CD4-positive, alpha-beta T cell treated with Interleukin-10 for 1 hour (primary cell): ENCODE measurements around the gene FAM200B.
A peak's percentile ranks its signal among the peaks of the same experiment; 100 is the strongest.
"Not testable (repeated sequence)": the region's sequence is repeated elsewhere in the genome, so short reads cannot be mapped to it uniquely, and the experiment has no call there.

Experiments used
- DNase-seq: peaks from one replicate; pipeline ENCODE4 v3.0.0-alpha.2; 2020

The FAM200B gene

GRCh38 chr4:15696866-15697265 is 15.2 kb downstream of the FAM200B start:
- DNase-seq, result no peak

- DNase-seq, result peak; percentile 47
Measured at GRCh38 chr4:15702941-15703403, 21.3 kb downstream of the FAM200B start, which contains the start of gene BST1. BST1 (plus strand) TSS chr4:15703065; CDS start chr4:15703145, 80 bp downstream.

GRCh38 chr4:15703439-15703838 is 21.8 kb downstream of the FAM200B start:
- DNase-seq, result no peak

GRCh38 chr4:15704129-15704528 is 22.5 kb downstream of the FAM200B start:
- no peak for DNase-seq

- no peak for DNase-seq
Measured at GRCh38 chr4:15706646-15707362, 25.2 kb downstream of the FAM200B start.

- no peak for DNase-seq
Measured at GRCh38 chr4:15707363-15707715, 25.7 kb downstream of the FAM200B start.

- no peak for DNase-seq
Measured at GRCh38 chr4:15711762-15712161, 30.1 kb downstream of the FAM200B start.

GRCh38 chr4:15712214-15712613 is 30.6 kb downstream of the FAM200B start:
- no peak for DNase-seq

- no peak for DNase-seq
Measured at GRCh38 chr4:15714141-15714540, 32.5 kb downstream of the FAM200B start.

- DNase-seq, result no peak
Measured at GRCh38 chr4:15714646-15715435, 33.2 kb downstream of the FAM200B start.

GRCh38 chr4:15716115-15716514 is 34.5 kb downstream of the FAM200B start:
- no peak for DNase-seq

GRCh38 chr4:15717086-15717485 is 35.5 kb downstream of the FAM200B start:
- DNase-seq, result no peak

- no peak for DNase-seq
Measured at GRCh38 chr4:15717657-15718416, 36.2 kb downstream of the FAM200B start.

- DNase-seq, result no peak
Measured at GRCh38 chr4:15718465-15718864, 36.8 kb downstream of the FAM200B start.

GRCh38 chr4:15718959-15719358 is 37.3 kb downstream of the FAM200B start:
- no peak for DNase-seq

GRCh38 chr4:15719506-15719905 is 37.9 kb downstream of the FAM200B start:
- no peak for DNase-seq

GRCh38 chr4:15720851-15721250 is 39.2 kb downstream of the FAM200B start:
- DNase-seq, result no peak

- DNase-seq, result no peak
Measured at GRCh38 chr4:15725608-15726007, 44.0 kb downstream of the FAM200B start.

- peak; percentile 64 for DNase-seq
Measured at GRCh38 chr4:15729910-15730533, 48.4 kb downstream of the FAM200B start.

GRCh38 chr4:15733061-15733460 is 51.4 kb downstream of the FAM200B start:
- not testable (repeated sequence) for DNase-seq

GRCh38 chr4:15735536-15735935 is 53.9 kb downstream of the FAM200B start:
- no peak for DNase-seq

GRCh38 chr4:15736514-15737050 is 55.0 kb downstream of the FAM200B start:
- no peak for DNase-seq

GRCh38 chr4:15737255-15737654 is 55.6 kb downstream of the FAM200B start:
- no peak for DNase-seq
